ENCODE measurements around the gene HMGCS1. TPM values are rescaled to one million over a fixed set of nuclear protein-coding genes. Genes with fewer than 3 reads are reported as not detected.
"Not testable (repeated sequence)": the region's sequence is repeated elsewhere in the genome, so short reads cannot be mapped to it uniquely, and the experiment has no call there.

Gene HMGCS1
- total RNA-seq, 1 donor from 2014 or later, result 160 TPM

- ChIA-PET CTCF (interaction anchor here (1.0 to 3.4 kb wide), 4 partner anchors 14 to 272 kb away, joined by 3 to 21 read pairs (median 12); partner anchors contain the start of gene TMEM267), POLR2A (interaction anchor here (0.7 to 4.3 kb wide), 21 partner anchors 9 to 1410 kb away, joined by 3 to 117 read pairs (median 12); partner anchors contain the start of genes C5orf34, NNT, RIMOC1 and TMEM267)
- Mint-ChIP-seq H3K27ac (peak overlapping the region; percentile 95), H3K4me3 (peak overlapping the region; percentile 99), H3K4me1 (peaks cover 53% of the 10 kb centered on the region), H3K27me3 (no peaks in the 10 kb centered on the region), H3K9me3 (peaks cover 4% of the 10 kb centered on the region), H3K36me3 (ENCODE audit: low read depth) (peaks cover 36% of the 10 kb centered on the region)
- ATAC-seq (ENCODE audit: low read depth) (no peak), DNase-seq (no peak)
- TF ChIP-seq CTCF (IDR thresholded peaks at IDR 0.05), result no peak
- intact Hi-C loops (cut with micrococcal nuclease), result loop anchor here (1.0 to 5.0 kb wide), 21 partner anchors 12 to 1444 kb away; partner anchors contain the start of genes ANXA2R, C5orf34, FBXO4 and NIM1K
These were observed 744 bp upstream of the HMGCS1 start for GRCh38 chr5:43313854-43314457.

- peak; percentile 6 for ATAC-seq (ENCODE audit: low read depth)
- CTCF ChIA-PET, result interaction anchor here (0.6 to 3.4 kb wide), 3 partner anchors 77 to 180 kb away, joined by 3 to 21 read pairs (median 18); partner anchors contain the start of gene TMEM267
- Mint-ChIP-seq H3K4me1 (peaks cover 59% of the 10 kb centered on the region), H3K36me3 (ENCODE audit: low read depth) (peaks cover 43% of the 10 kb centered on the region), H3K27ac (peak overlapping the region; percentile 95), H3K4me3 (peak overlapping the region; percentile 99), H3K27me3 (no peaks in the 10 kb centered on the region), H3K9me3 (peaks cover 4% of the 10 kb centered on the region)
- POLR2A ChIA-PET, result interaction anchor here (0.5 to 4.3 kb wide), 21 partner anchors 8 to 1409 kb away, joined by 3 to 117 read pairs (median 12); partner anchors contain the start of genes C5orf34, NNT, RIMOC1 and TMEM267
- intact Hi-C loops (cut with micrococcal nuclease), result loop anchor here (1.0 to 5.0 kb wide), 21 partner anchors 10 to 1442 kb away; partner anchors contain the start of genes ANXA2R, C5orf34, FBXO4 and NIM1K
- TF ChIP-seq CTCF (IDR thresholded peaks at IDR 0.05), result no peak
- DNase-seq, result no peak
These were observed 545 bp downstream of the HMGCS1 start for GRCh38 chr5:43312699-43313034.

GRCh38 chr5:43312076-43312661 is 1.0 kb downstream of the HMGCS1 start:
- CTCF ChIA-PET, result interaction anchor here (0.6 to 3.4 kb wide), 3 partner anchors 78 to 180 kb away, joined by 3 to 21 read pairs (median 18); partner anchors contain the start of gene TMEM267
- TF ChIP-seq CTCF (IDR thresholded peaks at IDR 0.05), result no peak
- Mint-ChIP-seq H3K9me3 (peaks cover 4% of the 10 kb centered on the region), H3K4me3 (peak overlapping the region; percentile 99), H3K4me1 (peaks cover 59% of the 10 kb centered on the region), H3K36me3 (ENCODE audit: low read depth) (peaks cover 45% of the 10 kb centered on the region), H3K27ac (peak overlapping the region; percentile 95), H3K27me3 (no peaks in the 10 kb centered on the region)
- ATAC-seq (ENCODE audit: low read depth), result no peak
- intact Hi-C loops (cut with micrococcal nuclease), result loop anchor here (2.0 to 5.0 kb wide), 4 partner anchors 17 to 1407 kb away; partner anchors contain the start of genes FBXO4 and RIMOC1
- POLR2A ChIA-PET, result interaction anchor here (0.5 to 4.3 kb wide), 17 partner anchors 8 to 404 kb away, joined by 3 to 117 read pairs (median 15); partner anchors contain the start of genes C5orf34, NNT, TMEM267 and ZNF131
- DNase-seq, result no peak

- Mint-ChIP-seq H3K4me3 (no peak overlapping the region), H3K9me3 (peaks cover 2% of the 10 kb centered on the region), H3K27ac (no peak overlapping the region), H3K4me1 (peaks cover 60% of the 10 kb centered on the region), H3K36me3 (ENCODE audit: low read depth) (peaks cover 58% of the 10 kb centered on the region), H3K27me3 (no peaks in the 10 kb centered on the region)
- CTCF ChIA-PET, result no interaction called here
- ATAC-seq (ENCODE audit: low read depth) (no peak), DNase-seq (no peak)
- intact Hi-C loops (cut with micrococcal nuclease), result loop anchor here (5.0 kb wide), 1 partner anchor 1382 kb away; the partner anchor contains the start of gene FBXO4
- POLR2A ChIA-PET, result interaction anchor here (0.5 kb wide), 1 partner anchor 245 kb away, joined by 3 read pairs; no protein-coding TSS in a partner anchor
- TF ChIP-seq CTCF (IDR thresholded peaks at IDR 0.05), result no peak
These were observed 3.6 kb downstream of the HMGCS1 start for GRCh38 chr5:43309637-43310036.

GRCh38 chr5:43309122-43309521 is 4.1 kb downstream of the HMGCS1 start:
- H3K9me3 Mint-ChIP-seq, result no peaks in the 10 kb centered on the region
- no peak for ATAC-seq (ENCODE audit: low read depth)
- no peak overlapping the region for H3K4me3 Mint-ChIP-seq
- H3K27ac Mint-ChIP-seq, result no peak overlapping the region
- peaks cover 59% of the 10 kb centered on the region for H3K4me1 Mint-ChIP-seq
- no peak for TF ChIP-seq CTCF (IDR thresholded peaks at IDR 0.05)
- CTCF ChIA-PET, result no interaction called here
- H3K27me3 Mint-ChIP-seq, result no peaks in the 10 kb centered on the region
- no peak for DNase-seq
- POLR2A ChIA-PET, result interaction anchor here (0.5 kb wide), 1 partner anchor 244 kb away, joined by 3 read pairs; no protein-coding TSS in a partner anchor
- intact Hi-C loops (cut with micrococcal nuclease), result no loop called here
- peaks cover 61% of the 10 kb centered on the region for H3K36me3 Mint-ChIP-seq (ENCODE audit: low read depth)

GRCh38 chr5:43306954-43307353 is 6.3 kb downstream of the HMGCS1 start:
- not testable (repeated sequence) for H3K9me3 Mint-ChIP-seq; H3K4me3 Mint-ChIP-seq; DNase-seq; ATAC-seq (ENCODE audit: low read depth); H3K27me3 Mint-ChIP-seq; H3K27ac Mint-ChIP-seq
- H3K4me1 Mint-ChIP-seq, result peaks cover 60% of the 10 kb centered on the region
- ChIA-PET POLR2A (interaction anchor here (1.3 kb wide), 1 partner anchor 177 kb away, joined by 5 read pairs; the partner anchor contains the start of gene TMEM267), CTCF (interaction anchor here (0.7 to 1.5 kb wide), 6 partner anchors 80 to 398 kb away, joined by 3 to 9 read pairs (median 4); partner anchors contain the start of gene TMEM267)
- intact Hi-C loops (cut with micrococcal nuclease), result loop anchor here (1.0 to 2.0 kb wide), 4 partner anchors 177 to 395 kb away; partner anchors contain the start of gene C5orf34
- peaks cover 66% of the 10 kb centered on the region for H3K36me3 Mint-ChIP-seq (ENCODE audit: low read depth)
